GM19193 (cell line): ENCODE measurements around the gene GPR39.

Source experiments
- POLR2A ChIP-seq: IDR thresholded peaks from 4 replicates; pipeline ENCODE4 v1.6.1; 2011; ENCODE audit not compliant: insufficient read depth, insufficient read length; ENCODE audit errors: extremely low read depth

GPR39 gene

GRCh38 chr2:132544006-132544630, 127.5 kb downstream of the GPR39 start:
- no peak for TF ChIP-seq POLR2A

GRCh38 chr2:132547090-132547687, 130.6 kb downstream of the GPR39 start:
- no peak for TF ChIP-seq POLR2A

GRCh38 chr2:132549935-132550670, 133.5 kb downstream of the GPR39 start:
- no peak for TF ChIP-seq POLR2A

GRCh38 chr2:132550946-132551345, 134.3 kb downstream of the GPR39 start:
- TF ChIP-seq POLR2A = no peak

- no peak for TF ChIP-seq POLR2A
Observed at GRCh38 chr2:132557694-132558093, 141.1 kb downstream of the GPR39 start.

DNA sequence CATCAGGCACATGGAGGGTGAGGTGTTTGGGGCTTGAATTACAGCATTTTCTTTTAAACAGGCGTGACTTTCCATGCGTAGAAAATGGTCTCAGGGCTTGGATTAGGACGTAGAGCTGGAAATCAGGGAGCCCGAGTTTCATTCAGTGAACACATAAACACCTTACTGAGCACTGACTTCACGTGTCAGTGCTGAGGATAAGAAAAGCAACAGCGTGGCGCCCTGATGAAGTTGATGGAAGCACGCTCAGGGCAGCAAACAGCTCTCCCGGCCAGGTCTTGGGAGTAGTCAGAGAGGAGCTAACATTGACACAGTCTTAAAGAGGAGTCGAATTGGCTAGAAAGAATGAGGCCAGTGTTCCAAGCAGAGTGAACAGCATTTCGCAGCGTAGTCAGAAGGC, 142.7 kb downstream of the GPR39 start:
- no peak for TF ChIP-seq POLR2A

DNA sequence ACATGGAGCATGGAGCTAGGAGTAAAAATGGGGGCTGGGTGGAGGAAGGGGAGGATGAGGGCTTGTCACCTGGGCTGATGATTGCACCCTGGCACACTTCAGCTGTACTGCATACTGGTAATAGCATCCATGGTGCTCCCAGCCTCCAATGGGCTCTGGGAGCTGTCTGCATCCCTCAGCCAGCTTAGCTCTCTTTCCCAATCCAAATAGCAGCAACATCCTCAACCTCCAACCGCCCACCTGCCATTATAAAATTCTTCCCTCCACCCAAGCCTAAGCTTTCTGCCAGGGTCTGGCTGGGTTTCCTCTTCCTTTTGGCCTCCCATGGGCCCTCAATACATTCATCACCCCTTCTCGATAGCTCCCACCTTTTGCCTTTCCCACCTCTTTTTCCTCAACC, 143.3 kb downstream of the GPR39 start:
- no peak for TF ChIP-seq POLR2A

GRCh38 chr2:132560562-132560961, 144.0 kb downstream of the GPR39 start:
- TF ChIP-seq POLR2A = no peak

GRCh38 chr2:132562245-132562644, 145.6 kb downstream of the GPR39 start:
- no peak for TF ChIP-seq POLR2A

- TF ChIP-seq POLR2A = no peak
Observed at GRCh38 chr2:132564065-132564464, 147.5 kb downstream of the GPR39 start.

GRCh38 chr2:132566379-132566778, 149.8 kb downstream of the GPR39 start:
- TF ChIP-seq POLR2A = no peak

GRCh38 chr2:132567682-132568081, 151.1 kb downstream of the GPR39 start:
- no peak for TF ChIP-seq POLR2A

- no peak for TF ChIP-seq POLR2A
Observed at GRCh38 chr2:132568656-132569055, 152.1 kb downstream of the GPR39 start.

DNA sequence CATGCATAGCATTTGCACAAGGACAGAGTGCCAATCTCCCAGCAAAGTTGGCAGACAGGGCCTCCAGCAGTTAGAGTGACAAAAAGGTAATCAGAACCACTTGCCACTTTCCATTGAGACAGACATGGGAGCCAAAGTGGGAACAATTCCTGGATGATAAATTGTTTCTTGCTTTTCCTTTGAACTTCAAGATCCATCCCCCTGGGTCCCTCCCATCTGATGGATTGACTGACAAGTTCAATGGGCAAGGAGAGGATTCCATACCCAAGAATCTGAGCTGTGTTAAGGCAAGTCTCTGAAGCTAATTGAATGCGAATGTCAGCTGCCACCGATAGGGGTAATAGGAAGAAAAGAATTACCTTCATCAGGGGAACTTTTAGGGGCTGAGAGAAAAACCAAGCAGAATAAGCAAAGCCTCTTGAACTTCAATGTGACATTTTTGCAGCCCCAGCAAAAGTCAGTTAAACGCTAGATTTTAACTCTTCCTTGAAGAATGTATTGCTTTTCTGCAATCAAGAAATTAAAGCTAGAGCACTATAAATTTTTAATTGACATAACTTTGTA, 156.9 kb downstream of the GPR39 start:
- no peak for TF ChIP-seq POLR2A

GRCh38 chr2:132577686-132578085, 161.1 kb downstream of the GPR39 start:
- no peak for TF ChIP-seq POLR2A

GRCh38 chr2:132581591-132581990, 165.0 kb downstream of the GPR39 start:
- TF ChIP-seq POLR2A = no peak
